ENCODE measurements around the gene CDC34. TPM values are rescaled to one million over a fixed set of nuclear protein-coding genes. Genes with fewer than 3 reads are reported as not detected.

The CDC34 gene
- total and polyA plus RNA-seq, 2 of the 8 experiments (the other 6 are each of a cell fraction or from before 2014, with no cell fraction given), result 95.9 to 129 TPM

DNA sequence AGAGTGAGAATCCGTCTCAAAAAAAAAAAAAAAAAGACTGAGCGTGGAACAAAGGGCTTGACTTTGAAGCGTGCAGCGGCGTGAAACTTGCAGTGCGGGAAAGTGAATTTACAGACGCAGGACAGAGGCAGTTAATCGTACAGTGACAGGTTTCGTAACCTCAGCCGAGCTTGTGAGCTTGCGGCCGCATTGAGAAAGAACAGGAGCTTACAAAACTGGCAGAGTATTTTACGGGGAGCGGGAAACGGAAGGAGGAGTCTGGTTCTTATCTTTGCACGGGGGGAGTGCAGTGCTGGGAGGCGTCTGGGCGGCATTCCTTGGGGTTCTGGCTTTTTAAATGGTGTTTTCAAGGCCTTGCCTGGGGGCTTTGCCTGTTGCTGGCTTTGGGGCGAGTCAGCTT is 34.8 kb downstream of the CDC34 start:
- Histone ChIP-seq H4K5ac (ENCODE audit: insufficient read length, low read depth, low read length) (no peak overlapping the region), H2BK12ac (ENCODE audit: low read depth, low read length) (no peak overlapping the region), H3K23ac (ENCODE audit: insufficient read length) (no peak overlapping the region), H4K8ac (ENCODE audit: extremely low read depth, insufficient read depth, low read length) (no peak overlapping the region), H3K4me3 (ENCODE audit: extremely low read depth in 1 of 4, insufficient read depth in 2 of 4, low read depth in 3 of 4, low read length in 4 of 4) (no peak overlapping the region), H3K9ac (replicated peaks in 1 of 4; ENCODE audit: extremely low read depth in 1 of 4, low read depth in 3 of 4, low read length in 3 of 4) (no peak overlapping the region), H2BK20ac (ENCODE audit: low read length) (no peak overlapping the region), H2AFZ (ENCODE audit: low read length) (no peak overlapping the region), H3K27ac (ENCODE audit: low read depth, low read length) (no peak overlapping the region), H3K18ac (ENCODE audit: extremely low read depth, low read length) (no peak overlapping the region), H3K14ac (ENCODE audit: insufficient read length) (no peak overlapping the region), H3K4ac (replicated peaks; ENCODE audit: insufficient read length, low read depth, low read length) (no peak overlapping the region), H3K36me3 (ENCODE audit: control insufficient read depth in 2 of 4, insufficient read depth in 4 of 4, low read length in 3 of 4) (peaks cover 0 to 3% (median 0%) of the 10 kb centered on the region in 4 experiments; a peak in 2 of 8 replicates), H4K91ac (replicated peaks; ENCODE audit: insufficient read length, low read length) (no peak overlapping the region), H3K56ac (replicated peaks; ENCODE audit: insufficient read length, low read depth, low read length) (no peak overlapping the region), H4K20me1 (replicated peaks in 1 of 2; ENCODE audit: control insufficient read depth in 1 of 2, insufficient read depth in 2 of 2, low read length in 2 of 2) (no peaks in the 10 kb centered on the region), H3K79me2 (ENCODE audit: control insufficient read depth in 1 of 2, insufficient read depth in 2 of 2, low read length in 2 of 2) (no peaks in the 10 kb centered on the region), H3K23me2 (ENCODE audit: low read depth, low read length) (peaks cover 5% of the 10 kb centered on the region; the same call in 1 of the 2 replicates), H3K4me2 (ENCODE audit: insufficient read depth in 1 of 2, low read depth in 2 of 2, low read length in 2 of 2) (no peak overlapping the region), H3K4me1 (replicated peaks in 1 of 4; ENCODE audit: control insufficient read depth in 3 of 4, insufficient read depth in 4 of 4, low read length in 3 of 4) (peaks cover 0 to 8% (median 4%) of the 10 kb centered on the region in 4 experiments; a peak in 5 of 7 replicates), H2BK120ac (replicated peaks; ENCODE audit: low read depth, low read length) (no peak overlapping the region), H3K79me1 (ENCODE audit: low read depth, low read length) (no peaks in the 10 kb centered on the region), H3K9me3 (ENCODE audit: insufficient read depth in 2 of 2, low read depth in 1 of 2, low read length in 1 of 2) (peaks cover 0 to 5% of the 10 kb centered on the region in 2 experiments; a peak in 1 of 4 replicates), H2AK5ac (ENCODE audit: low read depth, low read length) (no peak overlapping the region), H2BK15ac (ENCODE audit: low read length) (no peak overlapping the region), H3K27me3 (replicated peaks in 1 of 4; ENCODE audit: control insufficient read depth in 3 of 4, extremely low read depth in 1 of 4, insufficient read depth in 3 of 4, low read length in 3 of 4) (peaks cover 0 to 3% (median 0%) of the 10 kb centered on the region in 4 experiments; a peak in 1 of 7 replicates), H2BK5ac (ENCODE audit: low read depth, low read length) (no peak overlapping the region)
- FAIRE-seq (no peak), DNase-seq (ENCODE audit: low read depth in 1 of 2, low spot score in 2 of 2) (no peak)
- ChIA-PET CTCF (ENCODE audit: partially characterized antibody) (interaction anchor here (1.3 to 1.9 kb wide), 2 partner anchors 33 to 55 kb away, joined by 3 to 4 read pairs; no protein-coding TSS in a partner anchor), POLR2A (ENCODE audit: partially characterized antibody) (interaction anchor here (0.9 to 3.2 kb wide), 6 partner anchors 9 to 45 kb away, joined by 3 to 15 read pairs (median 4); partner anchors contain the start of gene CDC34)
- WGBS, 2 experiments (ENCODE audit: extremely low coverage in 1 of 2, insufficient coverage in 1 of 2, insufficient read length in 1 of 2, insufficient replicate concordance in 2 of 2, low coverage in 1 of 2, low lambda C conversion rate in 2 of 2, missing lambda C conversion rate in 1 of 2), result 93% methylated on average over 14 of the region's 19 CpGs; no CpG with 5 or more reads in 1 of the 2 experiments
- no peak for TF ChIP-seq ZNF274 (IDR thresholded peaks at IDR 0.05; ENCODE audit: borderline replicate concordance, extremely low read depth, low read length)
- TF ChIP-seq EGR1 (IDR thresholded peaks at IDR 0.05; ENCODE audit: borderline replicate concordance, low read depth, low read length), result no peak
- TF ChIP-seq SIX5 (IDR thresholded peaks at IDR 0.05; ENCODE audit: low read depth, low read length), result no peak
- no peak for TF ChIP-seq TAF1 (IDR thresholded peaks at IDR 0.05; ENCODE audit: low read depth, low read length)
- no peak for TF ChIP-seq RNF2 (IDR thresholded peaks at IDR 0.05; ENCODE audit: borderline replicate concordance, low read depth, low read length, missing control alignments, poor library complexity, severe bottlenecking)
- no peak for TF ChIP-seq TAF7 (optimal IDR thresholded peaks at IDR 0.05; ENCODE audit: borderline replicate concordance, low read depth, low read length)
- no peak for TF ChIP-seq TEAD4 (IDR thresholded peaks at IDR 0.05; ENCODE audit: low read depth, low read length)
- no peak for TF ChIP-seq SIN3A (conservative IDR thresholded peaks at IDR 0.05 in 1 of 2, IDR thresholded peaks at IDR 0.05 in 1 of 2; ENCODE audit: low read depth in 1 of 2, low read length in 2 of 2)
- no peak for TF ChIP-seq SRF (IDR thresholded peaks at IDR 0.05; ENCODE audit: low read depth, low read length)
- no peak for TF ChIP-seq POLR2AphosphoS5 (IDR thresholded peaks at IDR 0.05; ENCODE audit: low read depth, low read length)
- no peak for TF ChIP-seq CHD2 (IDR thresholded peaks at IDR 0.05; ENCODE audit: low read length)
- no peak for TF ChIP-seq SP4 (IDR thresholded peaks at IDR 0.05; ENCODE audit: low read length)
- TF ChIP-seq CBX5 (IDR thresholded peaks at IDR 0.05; ENCODE audit: low read depth, low read length), result no peak
- no peak for TF ChIP-seq TBP (IDR thresholded peaks at IDR 0.05; ENCODE audit: low read depth, low read length)
- no peak for TF ChIP-seq TCF12 (IDR thresholded peaks at IDR 0.05; ENCODE audit: low read depth, low read length)

All from H1 (cell line).